ENCODE measurements around the gene HDDC2. TPM values are rescaled to one million over a fixed set of nuclear protein-coding genes. Genes with fewer than 3 reads are reported as not detected.

The HDDC2 gene
- total RNA-seq, 1 experiment from 2014 or later, result 86.1 TPM

DNA sequence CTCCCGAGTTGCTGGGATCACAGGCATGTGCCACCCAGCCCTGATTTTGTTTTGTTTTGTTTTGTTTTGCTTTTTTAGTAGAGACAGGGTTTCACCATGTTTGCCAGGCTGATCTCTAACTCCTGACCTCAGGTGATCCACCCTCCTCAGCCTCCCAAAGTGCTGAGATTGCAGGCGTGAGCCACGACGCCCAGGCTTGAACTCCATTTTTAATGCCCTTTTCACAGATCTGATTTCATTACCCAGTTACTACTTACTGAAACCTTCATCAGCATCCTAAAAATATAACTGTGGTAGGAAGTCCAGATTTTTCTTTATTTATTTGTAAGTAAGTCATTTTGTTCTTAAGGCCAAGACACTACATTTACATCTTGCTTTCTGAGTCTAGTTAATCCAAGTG lies 64.0 kb downstream of the HDDC2 start:
- DNase-seq (ENCODE audit: low spot score), result no peak

DNA sequence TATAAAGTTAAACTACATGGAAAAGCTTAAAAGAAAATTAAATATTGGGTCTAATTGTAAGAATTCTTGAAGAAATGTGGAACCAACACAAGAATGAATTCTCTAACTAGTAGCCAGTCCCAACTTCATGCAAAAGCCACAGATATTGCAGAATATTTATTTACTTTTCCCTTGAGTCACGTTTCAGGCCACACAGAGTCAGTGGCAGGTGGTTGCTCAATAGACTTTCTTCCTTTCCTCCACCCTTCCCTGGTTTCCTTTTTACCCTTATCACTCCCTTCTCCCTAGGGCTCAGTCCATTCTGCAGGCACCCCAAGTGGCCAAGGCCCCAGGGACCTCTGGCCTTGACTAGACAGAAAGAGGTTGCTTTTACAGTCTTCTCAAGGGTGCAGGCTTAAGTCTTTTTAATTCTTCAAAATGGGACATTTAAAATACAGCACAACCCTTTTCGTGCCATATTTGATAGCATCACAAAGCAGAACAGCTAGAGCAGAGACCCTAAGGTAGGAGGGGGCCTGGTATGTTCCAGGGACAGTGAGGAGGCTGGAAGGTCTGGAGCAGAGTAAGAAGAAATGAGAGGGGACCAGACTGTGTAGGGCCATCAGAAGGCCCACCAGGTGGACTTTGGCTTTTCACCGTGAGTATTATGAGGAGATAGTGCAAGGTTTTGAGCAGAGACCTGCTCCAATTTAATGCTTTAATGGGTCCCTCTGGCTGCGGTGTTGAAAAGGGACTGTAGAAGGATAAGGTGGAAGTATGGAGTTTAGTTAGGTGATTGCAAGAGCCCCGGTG lies 65.0 kb downstream of the HDDC2 start:
- DNase-seq (ENCODE audit: low spot score), result peak; percentile 27

DNA sequence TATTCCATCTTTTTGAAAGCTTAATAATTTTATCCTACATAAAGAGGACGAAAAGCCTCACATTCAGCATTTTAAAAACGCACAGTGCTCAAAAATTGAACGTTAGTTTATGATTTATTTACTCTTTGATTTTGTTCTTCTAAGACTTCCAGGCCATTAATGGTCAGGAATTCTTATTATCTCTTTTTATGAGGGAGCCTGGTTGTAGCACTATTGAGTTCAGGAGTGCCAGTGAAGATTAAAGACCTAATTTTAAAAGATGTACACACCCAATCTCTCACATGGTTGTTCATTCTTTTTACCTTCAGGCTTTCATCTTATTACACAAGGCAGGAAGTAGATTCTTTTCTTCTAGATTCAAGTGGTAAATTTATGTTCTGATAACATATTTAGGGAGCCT lies 68.6 kb downstream of the HDDC2 start:
- DNase-seq (ENCODE audit: low spot score), result no peak

DNA sequence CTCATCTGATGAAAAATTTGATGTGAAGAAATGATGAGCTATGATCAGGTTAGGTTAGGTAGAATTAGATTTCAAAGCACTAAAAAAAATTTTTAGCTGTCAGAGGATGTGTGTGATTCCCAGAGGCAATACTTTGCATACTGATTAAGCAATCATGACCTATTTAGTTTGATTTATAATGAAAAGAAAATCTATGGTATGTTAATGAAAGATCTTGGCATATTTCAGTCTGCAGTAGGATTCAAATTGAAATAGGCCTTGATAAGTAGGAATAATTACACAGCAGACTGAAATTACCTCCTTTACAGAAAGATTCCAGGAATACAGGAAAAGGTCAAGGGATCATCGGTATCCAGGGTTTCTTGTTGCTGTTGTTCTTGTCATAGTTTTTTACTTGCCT lies 69.3 kb downstream of the HDDC2 start:
- DNase-seq (ENCODE audit: low spot score), result no peak

DNA sequence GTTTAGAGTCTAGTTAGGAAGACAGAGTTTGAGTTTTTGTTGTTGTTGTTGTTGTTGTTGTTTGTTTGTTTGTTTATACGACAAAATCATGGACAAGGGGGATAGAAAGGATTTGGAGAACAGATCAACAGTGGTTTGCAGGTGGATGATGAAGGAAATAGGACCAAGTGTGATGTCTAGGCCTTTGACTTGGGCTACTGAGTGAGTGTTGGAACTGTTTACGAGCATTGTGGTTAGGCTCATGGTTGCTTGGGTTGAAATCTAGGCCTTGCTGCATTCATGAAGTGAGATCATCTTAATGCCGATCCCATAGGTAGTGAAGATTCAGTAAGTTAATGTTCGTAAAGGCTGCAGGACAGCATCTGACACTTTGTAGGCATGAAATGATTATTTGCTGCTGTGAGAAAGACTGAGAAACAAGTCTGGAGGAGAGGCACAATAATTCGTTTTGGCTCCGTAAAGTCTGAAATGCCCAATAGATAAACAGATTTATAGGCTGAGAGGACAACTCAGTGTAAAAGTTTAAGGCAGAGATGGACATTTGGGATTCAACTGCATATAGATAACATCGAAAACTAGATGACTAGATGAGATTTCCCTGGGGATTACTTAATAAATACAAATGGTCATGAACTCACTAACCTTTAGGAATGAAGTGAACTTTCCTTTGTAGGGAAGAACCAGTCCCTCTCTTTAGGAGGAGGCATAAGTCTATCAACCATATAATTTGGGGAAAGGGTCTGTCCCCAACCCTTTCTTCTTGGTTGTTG lies 70.0 kb downstream of the HDDC2 start:
- DNase-seq (ENCODE audit: low spot score), result no peak

DNA sequence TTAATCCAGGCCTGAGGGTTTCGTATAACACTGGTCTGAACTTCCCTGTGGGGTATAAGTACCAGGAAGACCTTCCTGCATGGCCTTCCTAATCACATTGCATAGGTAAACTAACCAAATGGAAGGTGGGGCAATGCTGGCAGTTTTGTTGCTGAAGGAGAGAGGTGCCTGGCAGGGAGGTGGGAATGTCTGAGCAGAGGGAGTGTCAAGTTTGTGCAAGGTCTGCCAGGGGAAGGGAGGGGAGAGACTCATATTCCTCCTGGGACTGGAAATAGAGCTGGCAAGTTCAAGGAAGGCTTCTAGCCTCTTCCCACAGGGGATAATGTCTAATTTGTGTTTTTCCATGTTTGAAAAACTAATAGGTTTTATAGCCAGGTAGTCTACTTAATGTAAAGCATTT lies 70.6 kb downstream of the HDDC2 start:
- no peak for DNase-seq (ENCODE audit: low spot score)

DNA sequence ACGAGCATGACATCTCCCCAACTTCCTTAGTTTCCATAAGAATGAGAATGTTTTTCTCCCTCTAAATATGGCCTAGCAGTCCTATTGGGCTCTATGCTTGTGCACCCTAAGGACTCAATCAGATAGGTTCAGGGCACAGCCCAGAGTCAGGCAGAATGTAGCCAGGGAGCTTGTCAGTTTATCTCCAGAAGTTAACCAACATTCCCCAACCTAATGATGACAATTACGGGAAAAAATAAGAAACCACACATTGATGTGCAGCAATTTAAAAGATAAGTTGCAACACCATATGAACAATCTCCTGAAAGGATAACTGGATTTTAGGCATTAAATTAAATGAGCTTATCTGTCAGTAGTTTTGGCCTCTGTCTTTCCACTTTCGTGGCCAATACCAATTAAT lies 71.1 kb downstream of the HDDC2 start:
- no peak for DNase-seq (ENCODE audit: low spot score)

DNA sequence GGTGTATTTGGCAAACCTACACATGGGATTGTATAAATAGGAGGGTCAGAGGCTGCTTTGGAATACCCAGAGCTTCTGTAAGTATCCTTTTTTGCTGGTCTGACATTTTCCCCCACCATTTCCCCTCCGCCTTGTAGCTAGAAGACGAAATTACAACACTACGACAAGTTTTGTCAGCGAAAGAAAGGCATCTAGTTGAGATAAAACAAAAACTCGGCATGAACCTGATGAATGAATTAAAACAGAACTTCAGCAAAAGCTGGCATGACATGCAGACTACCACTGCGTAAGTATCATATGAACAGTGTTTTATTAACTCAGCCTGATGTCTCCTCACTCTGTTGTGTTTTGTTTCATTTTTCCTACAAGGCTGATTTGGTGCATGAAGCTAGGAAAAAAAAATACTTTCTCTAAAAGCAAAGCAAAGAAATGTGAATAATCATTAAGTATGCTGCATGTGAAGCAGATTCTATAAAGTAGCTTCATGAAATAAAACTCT lies 72.7 kb downstream of the HDDC2 start:
- no peak for DNase-seq (ENCODE audit: low spot score)

DNA sequence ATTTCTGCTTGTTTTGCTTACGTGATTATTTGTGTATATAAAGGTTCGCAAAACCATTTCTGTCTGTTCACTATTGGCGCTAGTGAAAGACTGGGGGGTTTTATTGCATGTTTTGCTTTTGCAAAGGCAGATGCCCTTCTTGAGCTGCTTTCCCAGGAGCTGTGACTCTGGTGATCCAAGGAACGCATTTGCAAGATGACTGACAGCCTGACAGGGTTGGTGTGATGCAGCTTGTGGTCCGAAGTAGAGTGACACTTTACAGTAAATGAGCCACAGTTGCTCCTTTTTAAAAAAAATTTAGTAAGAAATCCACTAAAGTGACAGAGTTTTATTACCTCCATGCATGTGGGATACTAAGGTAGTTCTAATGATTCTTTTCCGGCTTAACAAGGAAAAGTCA lies 74.5 kb downstream of the HDDC2 start:
- no peak for DNase-seq (ENCODE audit: low spot score)

Other genes starting within 250 kb of the HDDC2 start
- 3.4 and 4.5 TPM in 2 replicates for gene TPD52L1, start 148.2 kb downstream of the HDDC2 start, total RNA-seq (2014; rRNA removed; shearing (Covaris generic))

Measured in H4 (cell line).